IMR-90 (cell line): ENCODE data around the gene NOX4. TPM values are rescaled to one million over a fixed set of nuclear protein-coding genes. Genes with fewer than 3 reads are reported as not detected.
"Not testable (repeated sequence)": the region's sequence is repeated elsewhere in the genome, so short reads cannot be mapped to it uniquely, and the experiment has no call there.

Source experiments
- ATAC-seq: fragments of 200-7000 bp; cut with Tn5 transposase; 2 replicates; pipeline ENCODE4 v1.9.1; 2020; ENCODE audit warnings: low read depth, mild to moderate bottlenecking, moderate library complexity
- BruUV-seq: library from RNA; stranded (reverse); fragments of 400-500 nt; replicated peaks from 2 replicates; lab custom pipeline; 2021; lab: Mats Ljungman, UMichigan
- CTCF ChIA-PET: fragments of 300-600 bp; formaldehyde crosslinking; extraction: SDS; loops from one replicate; lab custom pipeline; 2021; ENCODE audit warnings: antibody characterized with exemption; lab: Yijun Ruan, JAX
- POLR2A ChIA-PET: fragments of 300-600 bp; sonication (Branson Sonifier 250); formaldehyde crosslinking; loops from one replicate; lab custom pipeline; 2022; ENCODE audit warnings: antibody characterized with exemption; ENCODE audit not compliant: unreplicated experiment; lab: Charles Lee
- DNase-seq: peaks from one replicate; pipeline ENCODE4 v3.0.0; 2013
- H2AFZ ChIP-seq: replicated peaks from 2 replicates; pipeline ENCODE3; 2013; ENCODE audit warnings: low read length, mild to moderate bottlenecking; ENCODE audit not compliant: poor library complexity
- H2AK5ac ChIP-seq: 2 replicates; pipeline ENCODE4 v1.6.1; 2013; ENCODE audit warnings: low read depth, low read length, inconsistent platforms
- H2AK9ac ChIP-seq: replicated peaks from 2 replicates; pipeline ENCODE3; 2013; ENCODE audit warnings: mild to moderate bottlenecking, low read depth, low read length, moderate library complexity; ENCODE audit not compliant: poor library complexity
- H2BK120ac ChIP-seq: 2 replicates; pipeline ENCODE4 v1.6.1; 2013; ENCODE audit warnings: low read depth, low read length, inconsistent platforms
- H2BK15ac ChIP-seq: 3 replicates; pipeline ENCODE4 v1.6.1; 2013; ENCODE audit warnings: low read depth, low read length, inconsistent platforms
- H2BK20ac ChIP-seq: 2 replicates; pipeline ENCODE4 v1.6.1; 2013; ENCODE audit warnings: low read depth, mild to moderate bottlenecking, inconsistent platforms, low read length, moderate library complexity
- H2BK5ac ChIP-seq: 2 replicates; pipeline ENCODE4 v1.6.1; 2013; ENCODE audit warnings: mild to moderate bottlenecking, low read depth, low read length, inconsistent platforms; ENCODE audit not compliant: poor library complexity, severe bottlenecking
- H3K14ac ChIP-seq: replicated peaks from 2 replicates; pipeline ENCODE4 v1.6.1; 2013; ENCODE audit warnings: low read depth, low read length, inconsistent platforms
- H3K18ac ChIP-seq: 2 replicates; pipeline ENCODE4 v1.6.1; 2013; ENCODE audit warnings: low read depth, low read length, control low read depth
- H3K23ac ChIP-seq: 2 replicates; pipeline ENCODE4 v1.6.1; 2013; ENCODE audit warnings: low read depth, low read length, inconsistent platforms
- H3K27ac ChIP-seq: 2 replicates; pipeline ENCODE4 v1.5.1; 2013; ENCODE audit warnings: mild to moderate bottlenecking, control low read depth, low read length; ENCODE audit not compliant: insufficient read depth
- H3K27me3 ChIP-seq: 2 replicates; pipeline ENCODE4 v1.6.1; 2013; ENCODE audit warnings: low read length; ENCODE audit not compliant: control insufficient read depth, insufficient read depth
- H3K36me3 ChIP-seq: 2 replicates; pipeline ENCODE4 v1.6.1; 2013; ENCODE audit warnings: low read length, mixed read lengths; ENCODE audit not compliant: control insufficient read depth, insufficient read depth
- H3K4ac ChIP-seq: 2 replicates; pipeline ENCODE4 v1.6.1; 2013; ENCODE audit warnings: low read depth, low read length, inconsistent platforms
- H3K4me1 ChIP-seq: 2 replicates; pipeline ENCODE4 v1.6.1; 2013; ENCODE audit warnings: low read length, mixed read lengths; ENCODE audit not compliant: control insufficient read depth, insufficient read depth
- H3K4me2 ChIP-seq: 2 replicates; pipeline ENCODE4 v1.6.1; 2013; ENCODE audit warnings: low read depth, mild to moderate bottlenecking, control low read depth, low read length, moderate library complexity
- H3K4me3 ChIP-seq: 2 replicates; pipeline ENCODE4 v1.5.1; 2013; ENCODE audit warnings: low read depth, mild to moderate bottlenecking, control low read depth, low read length, moderate library complexity; ENCODE audit not compliant: insufficient read depth
- H3K56ac ChIP-seq: 2 replicates; pipeline ENCODE4 v1.6.1; 2013; ENCODE audit warnings: low read length, inconsistent platforms; ENCODE audit not compliant: insufficient read depth; ENCODE audit errors: extremely low read depth
- H3K79me1 ChIP-seq, 2 experiments: 2 replicates each; pipeline ENCODE4 v1.6.1; 2013; ENCODE audit warnings: low read length in 2 of 2, inconsistent platforms in 1 of 2, low read depth in 1 of 2
- H3K9ac ChIP-seq: 2 replicates; pipeline ENCODE4 v1.6.1; 2013; ENCODE audit warnings: low read depth, low read length, control low read depth
- H3K9me1 ChIP-seq: 2 replicates; pipeline ENCODE4 v1.6.1; 2013; ENCODE audit warnings: low read length, inconsistent platforms; ENCODE audit not compliant: insufficient read depth
- H3K9me3 ChIP-seq: 2 replicates; pipeline ENCODE4 v1.6.1; 2013; ENCODE audit warnings: low read length; ENCODE audit not compliant: control insufficient read depth, insufficient read depth
- H4K20me1 ChIP-seq: 2 replicates; pipeline ENCODE4 v1.6.1; 2013; ENCODE audit warnings: low read length, inconsistent platforms; ENCODE audit not compliant: insufficient read depth
- H4K5ac ChIP-seq: 2 replicates; pipeline ENCODE4 v1.6.1; 2013; ENCODE audit warnings: mild to moderate bottlenecking, low read depth, low read length, control low read depth
- H4K8ac ChIP-seq, 2 experiments: 2 replicates each; pipeline ENCODE4 v1.6.1; 2013; ENCODE audit warnings: low read depth in 2 of 2, low read length in 2 of 2, control low read depth in 1 of 2, inconsistent platforms in 1 of 2
- H4K91ac ChIP-seq: 2 replicates; pipeline ENCODE4 v1.6.1; 2013; ENCODE audit warnings: low read depth, low read length, inconsistent platforms; ENCODE audit not compliant: insufficient read depth
- WGBS, 2 experiments: methylation state at CpG; one replicate each; pipeline versions ENCODE4 v1.1.5 to v1.1.7; 2013; ENCODE audit warnings: missing lambda C conversion rate in 2 of 2; ENCODE audit not compliant: insufficient read length in 1 of 2; ENCODE audit errors: extremely low coverage in 2 of 2; 5-methylcytosine and 5-hydroxymethylcytosine counted together
- dilution Hi-C: fragments of 300-500 bp; cut with HindIII; formaldehyde crosslinking; loops from one replicate; pipeline ENCODE4 v1.14.3; 2018; ENCODE audit warnings: low sequenced_read_pairs; ENCODE audit not compliant: unreplicated experiment
- in situ Hi-C: fragments of 300-500 bp; cut with MboI; formaldehyde crosslinking; loops from 3 replicates; pipeline ENCODE4 v1.14.3; 2019; ENCODE audit warnings: low sequenced_read_pairs, inconsistent platforms, mixed read lengths
- intact Hi-C: fragments of 100-400 bp; cut with micrococcal nuclease; formaldehyde crosslinking; loops from 2 replicates; pipeline ENCODE4 v1.10.0; 2022
- polyA plus RNA-seq, 3 experiments: library from polyadenylated mRNA; depleted of rRNA; stranded (reverse); fragments of >200 nt; gene quantifications; 2 replicates each; pipeline ENCODE4 v1.2.3, GENCODE V29; 2012; ENCODE audit warnings: low replicate concordance in 1 of 3
- total RNA-seq: library from RNA; depleted of rRNA; stranded (reverse); fragments of >200 nt; gene quantifications from 2 replicates; pipeline ENCODE4 v1.2.3, GENCODE V29; 2012

NOX4 gene
- total and polyA plus RNA-seq, 2 of the 4 experiments (the other 2 are of a cell fraction), result 4.7 to 11.7 TPM

- CTCF ChIA-PET, ATAC-seq, H3K56ac ChIP-seq, H2BK20ac ChIP-seq, H3K18ac ChIP-seq, H3K4ac ChIP-seq, H3K79me1 ChIP-seq, H2AK5ac ChIP-seq, H2BK15ac ChIP-seq, BruUV-seq, H2AFZ ChIP-seq, H3K9me1 ChIP-seq, POLR2A ChIA-PET, H3K23ac ChIP-seq, H3K4me1 ChIP-seq, H2AK9ac ChIP-seq, in situ Hi-C loops, H4K20me1 ChIP-seq, H2BK5ac ChIP-seq, dilution Hi-C loops, H4K5ac ChIP-seq, H3K4me2 ChIP-seq, H3K36me3 ChIP-seq, intact Hi-C loops, H4K8ac ChIP-seq, H2BK120ac ChIP-seq, DNase-seq, H3K27ac ChIP-seq, H3K9me3 ChIP-seq, H4K91ac ChIP-seq, H3K4me3 ChIP-seq, H3K9ac ChIP-seq, H3K27me3 ChIP-seq, H3K14ac ChIP-seq: not testable (repeated sequence)
- no CpG with 5 or more reads among the region's 2 CpGs for WGBS, 2 experiments
Observed at GRCh38 chr11:89354513-89354912, 136.7 kb downstream of the NOX4 start.
